ENCODE measurements around the gene CRYBA1.
"Not testable (repeated sequence)": the region's sequence is repeated elsewhere in the genome, so short reads cannot be mapped to it uniquely, and the experiment has no call there.

CRYBA1 gene

GRCh38 chr17:29255926-29256522, 9.4 kb downstream of the CRYBA1 start:
- H3K4me3 ChIP-seq (ENCODE audit: low read depth, low read length): no peak overlapping the region
- no peak for DNase-seq (ENCODE audit: low read depth)
- TF ChIP-seq, protein P1, sequence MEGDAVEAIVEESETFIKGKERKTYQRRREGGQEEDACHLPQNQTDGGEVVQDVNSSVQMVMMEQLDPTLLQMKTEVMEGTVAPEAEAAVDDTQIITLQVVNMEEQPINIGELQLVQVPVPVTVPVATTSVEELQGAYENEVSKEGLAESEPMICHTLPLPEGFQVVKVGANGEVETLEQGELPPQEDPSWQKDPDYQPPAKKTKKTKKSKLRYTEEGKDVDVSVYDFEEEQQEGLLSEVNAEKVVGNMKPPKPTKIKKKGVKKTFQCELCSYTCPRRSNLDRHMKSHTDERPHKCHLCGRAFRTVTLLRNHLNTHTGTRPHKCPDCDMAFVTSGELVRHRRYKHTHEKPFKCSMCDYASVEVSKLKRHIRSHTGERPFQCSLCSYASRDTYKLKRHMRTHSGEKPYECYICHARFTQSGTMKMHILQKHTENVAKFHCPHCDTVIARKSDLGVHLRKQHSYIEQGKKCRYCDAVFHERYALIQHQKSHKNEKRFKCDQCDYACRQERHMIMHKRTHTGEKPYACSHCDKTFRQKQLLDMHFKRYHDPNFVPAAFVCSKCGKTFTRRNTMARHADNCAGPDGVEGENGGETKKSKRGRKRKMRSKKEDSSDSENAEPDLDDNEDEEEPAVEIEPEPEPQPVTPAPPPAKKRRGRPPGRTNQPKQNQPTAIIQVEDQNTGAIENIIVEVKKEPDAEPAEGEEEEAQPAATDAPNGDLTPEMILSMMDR (IDR thresholded peaks at IDR 0.05; ENCODE audit: low read depth, low read length, missing control alignments): no peak

- H3K4me3 ChIP-seq (ENCODE audit: low read depth, low read length): no peak overlapping the region
- TF ChIP-seq, protein P1 (IDR thresholded peaks at IDR 0.05; ENCODE audit: low read depth, low read length, missing control alignments): no peak
- no peak for DNase-seq (ENCODE audit: low read depth)
These were observed 10.2 kb downstream of the CRYBA1 start for GRCh38 chr17:29256735-29257466.

DNA sequence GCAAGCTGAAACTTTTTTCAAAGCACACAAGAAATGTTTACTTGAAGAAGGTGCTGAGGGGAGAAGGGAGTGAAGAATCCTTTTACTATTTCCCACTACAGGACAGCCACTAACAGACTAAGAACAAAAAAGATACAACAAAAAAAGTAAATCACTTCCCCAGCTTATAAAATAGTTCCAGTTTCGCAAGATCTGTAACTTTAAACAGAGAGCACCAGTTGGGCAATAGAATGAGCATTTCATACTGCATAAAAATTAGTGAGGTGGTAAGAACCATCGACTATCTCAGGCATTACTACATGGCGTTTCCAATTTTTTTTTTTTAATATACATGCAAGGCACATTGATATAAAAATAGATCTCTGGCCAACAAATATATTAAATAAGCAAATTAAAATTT, 11.1 kb downstream of the CRYBA1 start:
- no peak for DNase-seq (ENCODE audit: low read depth)
- TF ChIP-seq, protein P1 (IDR thresholded peaks at IDR 0.05; ENCODE audit: low read depth, low read length, missing control alignments): no peak
- H3K4me3 ChIP-seq (ENCODE audit: low read depth, low read length): no peak overlapping the region

DNA sequence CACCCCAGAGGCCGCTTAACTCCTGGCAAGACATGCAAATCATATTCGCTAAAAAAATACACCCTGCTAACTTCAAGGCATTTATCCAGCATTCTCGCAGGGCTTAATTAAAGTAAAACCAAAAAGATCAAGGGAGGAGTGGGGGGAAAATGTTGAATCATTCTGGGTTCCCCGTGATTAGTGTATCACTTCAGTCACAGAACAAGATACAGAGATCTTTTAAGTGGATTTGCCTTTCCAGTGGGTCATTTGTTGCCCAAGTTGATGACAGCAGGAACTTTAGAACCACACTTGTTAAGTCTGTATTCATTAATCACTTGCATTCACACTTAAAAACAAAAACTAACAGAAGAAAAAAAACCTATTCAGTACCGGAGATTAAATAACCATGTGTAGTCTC, 17.3 kb downstream of the CRYBA1 start:
- no peak for DNase-seq (ENCODE audit: low read depth)
- no peak overlapping the region for H3K4me3 ChIP-seq (ENCODE audit: low read depth, low read length)
- TF ChIP-seq, protein P1 (IDR thresholded peaks at IDR 0.05; ENCODE audit: low read depth, low read length, missing control alignments): no peak

DNA sequence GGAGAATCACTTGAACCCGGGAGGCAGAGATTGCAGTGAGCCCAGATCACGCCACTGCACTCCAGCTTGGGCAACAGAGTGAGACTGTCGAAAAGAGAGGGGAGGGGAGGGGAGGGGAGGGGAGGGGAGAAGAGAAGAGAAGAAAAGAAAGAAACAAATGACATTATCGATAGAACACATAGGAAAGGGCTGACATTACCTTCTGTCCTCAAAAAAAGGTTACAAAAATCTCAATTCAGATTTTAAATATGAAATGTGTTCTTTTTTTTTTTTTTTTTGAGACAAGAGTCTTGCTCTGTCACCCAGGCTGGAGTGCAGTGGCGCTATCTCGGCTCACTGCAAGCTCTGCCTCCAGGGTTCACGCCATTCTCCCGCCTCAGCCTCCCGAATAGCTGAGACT, 25.3 kb downstream of the CRYBA1 start:
- DNase-seq (ENCODE audit: low read depth); H3K4me3 ChIP-seq (ENCODE audit: low read depth, low read length): not testable (repeated sequence)

DNA sequence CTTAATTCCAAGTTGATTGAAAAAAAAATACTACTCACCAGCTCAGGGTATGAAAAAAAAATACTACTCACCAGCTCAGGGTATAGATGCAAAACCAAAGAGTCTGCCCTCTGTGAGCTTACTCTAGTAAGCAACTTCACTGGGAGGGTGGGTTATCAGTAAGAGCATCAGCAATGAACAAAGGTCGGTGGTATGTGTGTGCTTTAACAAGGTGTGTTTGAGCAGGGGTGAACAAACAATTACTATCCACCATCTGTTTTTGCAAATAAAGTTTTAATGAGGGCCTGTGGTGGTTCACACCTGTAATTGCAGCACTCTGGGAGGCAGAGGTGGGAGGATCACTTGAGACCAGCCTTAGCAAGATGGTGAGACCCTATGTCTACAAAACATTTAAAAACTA, 27.3 kb downstream of the CRYBA1 start:
- TF ChIP-seq, protein P1 (IDR thresholded peaks at IDR 0.05; ENCODE audit: low read depth, low read length, missing control alignments): no peak
- no peak for DNase-seq (ENCODE audit: low read depth)
- H3K4me3 ChIP-seq (ENCODE audit: low read depth, low read length): no peak overlapping the region

GRCh38 chr17:29278692-29279091, 32.0 kb downstream of the CRYBA1 start:
- DNase-seq (ENCODE audit: low read depth): no peak
- no peak overlapping the region for H3K4me3 ChIP-seq (ENCODE audit: low read depth, low read length)
- TF ChIP-seq, protein P1 (IDR thresholded peaks at IDR 0.05; ENCODE audit: low read depth, low read length, missing control alignments): no peak
